ENCODE measurements around the gene PALLD. TPM values are rescaled to one million over a fixed set of nuclear protein-coding genes. Genes with fewer than 3 reads are reported as not detected.

Gene PALLD
- total RNA-seq, 1 experiment from 2014 or later = 95.9 TPM

DNA sequence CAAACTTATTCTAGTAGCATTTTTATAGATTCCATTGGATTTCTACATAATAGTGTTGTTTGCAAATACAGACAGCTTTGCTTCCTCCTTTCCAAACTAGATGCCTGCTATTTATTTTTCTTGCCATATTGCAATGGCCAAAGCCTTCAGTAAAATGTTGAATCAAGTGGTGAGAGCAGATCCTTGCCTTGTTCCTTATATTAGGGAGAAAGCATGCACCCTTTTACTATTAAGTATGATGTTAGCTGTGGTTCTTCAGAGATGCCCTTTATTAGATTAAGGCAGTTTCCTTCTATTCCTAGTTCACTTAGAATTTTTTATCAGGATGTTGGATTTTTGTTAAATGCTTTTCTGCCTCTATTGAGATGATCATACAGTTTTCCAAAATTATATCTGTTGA is 279.5 kb downstream of the PALLD start:
- in situ Hi-C loops (cut with HindIII; ENCODE audit: low pct_unique_long_range_greater_than_20kb, low sequenced_read_pairs) = no loop called here
- no peak for DNase-seq (ENCODE audit: low read depth)

DNA sequence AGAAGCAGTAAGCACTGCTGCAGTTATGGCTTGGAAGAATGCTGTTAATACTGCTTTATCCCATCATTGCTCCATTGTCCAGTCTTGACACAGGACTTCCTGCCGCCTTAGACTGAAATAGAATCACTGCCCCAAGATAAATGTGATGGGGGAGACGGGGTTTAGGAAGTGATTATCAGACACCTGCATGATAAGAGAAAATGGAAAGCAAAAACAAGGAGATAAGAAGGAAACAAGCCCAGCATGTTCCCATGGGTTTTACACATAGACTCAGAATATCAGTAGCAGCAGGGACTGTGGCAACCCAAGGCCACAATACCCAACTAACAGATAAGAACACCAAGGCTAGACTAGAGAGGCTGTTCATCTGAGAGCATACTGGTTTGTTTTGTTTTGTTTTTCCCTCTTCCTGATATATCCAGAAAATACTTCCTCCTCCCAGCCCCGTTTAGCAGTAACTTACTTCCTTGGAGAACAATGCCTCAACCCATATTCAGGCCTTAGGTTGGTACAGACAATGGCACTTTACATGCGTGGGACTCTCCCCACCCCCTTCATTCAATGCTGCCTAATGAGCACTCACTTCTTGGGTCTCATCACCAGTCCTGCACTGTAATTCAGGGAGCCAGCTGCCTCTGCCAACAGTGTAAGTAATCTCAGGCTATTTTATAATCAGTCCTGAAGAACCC is 280.6 kb downstream of the PALLD start:
- in situ Hi-C loops (cut with HindIII; ENCODE audit: low pct_unique_long_range_greater_than_20kb, low sequenced_read_pairs) = no loop called here
- DNase-seq (ENCODE audit: low read depth) = no peak

DNA sequence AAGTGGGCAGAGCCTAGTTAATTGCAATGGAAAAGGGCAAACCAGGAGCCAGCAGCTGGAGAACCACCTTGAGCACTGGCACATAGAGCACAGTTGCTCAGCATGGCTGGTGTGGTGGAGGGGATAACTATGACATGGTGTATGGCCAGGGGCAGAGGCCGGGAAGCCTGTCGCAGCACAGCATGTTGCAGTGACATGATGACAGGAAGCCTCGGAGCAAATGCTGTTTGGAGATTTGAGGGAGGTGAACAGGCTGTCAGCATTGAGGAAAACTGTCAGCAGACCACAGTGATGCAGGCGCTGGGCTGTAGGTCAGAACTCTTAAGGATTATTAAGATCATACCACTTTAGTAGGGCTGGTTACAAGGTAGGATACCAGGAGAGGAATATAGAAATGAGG is 284.5 kb downstream of the PALLD start:
- in situ Hi-C loops (cut with HindIII; ENCODE audit: low pct_unique_long_range_greater_than_20kb, low sequenced_read_pairs) = no loop called here

DNA sequence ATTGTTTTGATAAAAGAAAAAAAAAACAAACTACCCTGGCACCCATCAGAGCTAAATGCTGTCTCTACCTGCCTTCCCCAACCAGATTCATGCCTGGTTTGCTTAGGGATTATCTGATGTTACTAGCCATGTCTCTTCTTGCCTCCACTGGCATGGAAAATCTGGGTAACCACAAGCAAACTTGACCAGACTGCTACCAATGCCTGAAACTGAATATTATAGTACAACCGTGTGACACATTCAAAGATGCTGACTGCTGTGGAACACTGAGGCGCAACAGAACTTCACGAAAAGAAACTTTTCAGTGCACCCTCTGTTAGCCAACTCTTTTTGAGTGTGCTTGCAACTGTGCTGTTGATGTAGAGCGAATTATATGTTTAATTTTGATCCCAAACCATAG is 285.1 kb downstream of the PALLD start:
- in situ Hi-C loops (cut with HindIII; ENCODE audit: low pct_unique_long_range_greater_than_20kb, low sequenced_read_pairs) = no loop called here
- no peak for DNase-seq (ENCODE audit: low read depth)

More for the DNA sequence above, 284.5 kb downstream of the PALLD start:
- DNase-seq (ENCODE audit: low read depth) = no peak

DNA sequence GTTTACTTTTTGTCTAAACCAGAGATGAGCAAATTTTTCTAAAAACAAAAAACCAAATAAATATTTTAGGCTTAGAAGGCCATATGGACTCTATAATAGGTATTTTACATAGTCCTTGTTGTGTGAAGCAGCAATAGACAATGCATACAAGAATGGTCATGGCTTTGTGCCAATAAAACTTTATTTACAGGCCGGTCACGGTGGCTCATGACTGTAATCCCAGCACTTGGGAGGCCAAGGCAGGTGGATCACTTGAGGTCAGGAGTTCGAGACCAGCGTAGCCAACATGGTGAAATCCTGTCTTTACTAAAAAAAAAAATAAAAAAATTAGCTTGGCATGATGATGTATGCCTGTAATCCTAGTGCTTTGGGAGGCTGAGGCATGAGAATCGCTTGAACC is 285.6 kb downstream of the PALLD start:
- in situ Hi-C loops (cut with HindIII; ENCODE audit: low pct_unique_long_range_greater_than_20kb, low sequenced_read_pairs) = no loop called here
- DNase-seq (ENCODE audit: low read depth) = no peak

DNA sequence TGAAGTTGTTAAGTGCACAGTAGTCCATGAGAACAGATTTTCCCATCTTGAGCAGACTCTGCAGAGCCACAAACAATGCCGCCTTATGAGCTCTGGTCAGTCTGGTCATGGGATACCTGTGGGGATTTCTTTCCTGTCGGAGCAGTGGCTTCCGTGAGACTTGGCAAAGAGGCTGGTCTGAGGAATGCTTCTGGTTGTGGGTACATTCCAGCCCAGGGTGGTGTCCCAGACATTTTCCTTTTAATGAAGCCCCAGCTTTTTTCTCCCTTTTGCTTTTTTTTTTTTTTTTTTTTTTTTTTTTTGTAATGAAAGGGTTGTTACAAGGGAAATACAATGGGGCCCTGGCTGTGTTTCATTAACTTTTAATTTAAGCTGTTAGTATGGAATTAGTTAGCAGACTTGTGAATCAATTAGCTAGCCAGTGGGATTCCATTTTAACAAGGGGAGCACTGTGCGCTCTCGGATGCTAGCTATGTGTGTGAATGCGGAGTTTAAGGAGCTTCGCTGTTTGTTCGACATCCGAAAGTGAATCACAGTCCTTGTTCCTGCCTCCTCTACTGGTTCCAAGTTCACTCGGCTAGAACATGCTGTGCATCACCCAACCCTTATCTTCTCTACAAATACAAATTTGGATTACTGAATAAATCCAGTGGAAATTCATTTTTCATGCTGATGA is 288.1 kb downstream of the PALLD start:
- in situ Hi-C loops (cut with HindIII; ENCODE audit: low pct_unique_long_range_greater_than_20kb, low sequenced_read_pairs) = no loop called here
- DNase-seq (ENCODE audit: low read depth) = peak; percentile 72

DNA sequence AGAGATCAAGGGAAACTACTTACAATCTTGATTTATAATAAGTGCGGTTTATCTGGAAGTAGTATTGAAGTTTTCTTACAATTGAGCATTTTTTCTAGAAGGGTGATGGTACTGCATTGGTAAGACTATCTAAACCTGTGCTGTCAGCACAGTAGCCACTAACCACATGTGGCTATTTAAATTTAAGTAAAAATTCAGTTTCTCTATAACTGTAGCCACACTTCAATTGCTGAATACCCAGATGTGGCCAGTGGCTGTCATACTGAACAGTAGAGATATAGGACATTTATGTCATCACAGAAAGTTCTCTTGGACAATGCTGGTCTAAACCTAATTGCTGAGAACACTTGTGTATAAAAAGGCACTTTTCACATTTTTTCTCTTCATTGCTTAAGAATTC is 290.5 kb downstream of the PALLD start:
- no peak for DNase-seq (ENCODE audit: low read depth)
- in situ Hi-C loops (cut with HindIII; ENCODE audit: low pct_unique_long_range_greater_than_20kb, low sequenced_read_pairs) = no loop called here

DNA sequence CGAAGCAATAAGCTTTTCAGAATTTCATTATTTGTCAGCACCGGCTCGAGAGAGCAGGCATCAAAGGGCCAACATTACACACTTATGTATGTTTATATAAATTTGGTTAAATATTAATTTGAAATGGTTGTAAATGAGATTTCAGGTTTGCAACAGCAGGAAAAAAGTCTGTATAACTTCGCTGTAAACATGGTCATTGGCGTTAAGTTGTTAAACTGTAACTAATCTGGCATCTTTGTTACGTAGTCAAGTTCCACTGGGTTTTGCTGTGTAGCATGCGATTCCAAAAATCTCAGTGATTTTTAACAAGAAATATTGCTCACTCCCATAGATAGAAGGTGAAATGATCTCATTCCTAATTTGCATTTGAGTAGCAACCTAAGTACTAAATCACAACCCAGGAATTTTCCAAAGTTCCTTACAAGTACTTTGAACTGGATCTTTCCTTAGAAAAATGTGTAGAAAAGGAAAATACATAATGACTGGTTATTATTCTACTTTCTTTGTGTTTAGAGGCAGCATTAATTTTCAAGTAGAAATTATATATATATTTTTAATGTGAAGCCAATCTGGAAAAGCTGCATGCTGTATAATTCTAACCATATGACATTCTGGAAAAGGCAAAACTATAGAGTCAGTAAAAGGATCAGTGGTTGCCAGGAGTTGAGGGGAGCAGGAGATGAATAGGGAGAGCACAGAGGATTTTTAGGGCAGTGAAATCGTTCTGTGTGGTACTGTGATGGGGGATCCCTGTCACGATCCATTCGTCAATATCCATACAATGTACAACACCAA is 291.1 kb downstream of the PALLD start:
- in situ Hi-C loops (cut with HindIII; ENCODE audit: low pct_unique_long_range_greater_than_20kb, low sequenced_read_pairs) = no loop called here
- peak; percentile 88 for DNase-seq (ENCODE audit: low read depth)

DNA sequence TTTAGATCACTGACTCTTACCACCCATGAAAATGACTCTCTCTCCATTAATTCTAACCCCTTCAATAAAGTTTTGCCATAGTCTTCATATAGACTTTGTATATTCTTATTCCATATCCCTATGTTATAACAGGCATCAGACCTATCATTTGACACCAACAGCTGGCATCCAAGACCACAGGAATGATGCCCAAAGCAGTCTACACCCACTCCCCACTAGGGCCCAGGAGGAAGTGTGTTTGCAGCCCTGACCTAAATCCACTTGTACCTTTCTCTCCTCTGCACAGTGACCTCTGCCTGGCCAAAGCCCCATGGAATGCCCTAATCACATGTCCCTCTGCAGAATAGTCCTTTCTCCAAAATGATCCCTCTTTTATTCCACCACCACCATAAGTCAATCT is 294.0 kb downstream of the PALLD start:
- in situ Hi-C loops (cut with HindIII; ENCODE audit: low pct_unique_long_range_greater_than_20kb, low sequenced_read_pairs) = no loop called here

DNA sequence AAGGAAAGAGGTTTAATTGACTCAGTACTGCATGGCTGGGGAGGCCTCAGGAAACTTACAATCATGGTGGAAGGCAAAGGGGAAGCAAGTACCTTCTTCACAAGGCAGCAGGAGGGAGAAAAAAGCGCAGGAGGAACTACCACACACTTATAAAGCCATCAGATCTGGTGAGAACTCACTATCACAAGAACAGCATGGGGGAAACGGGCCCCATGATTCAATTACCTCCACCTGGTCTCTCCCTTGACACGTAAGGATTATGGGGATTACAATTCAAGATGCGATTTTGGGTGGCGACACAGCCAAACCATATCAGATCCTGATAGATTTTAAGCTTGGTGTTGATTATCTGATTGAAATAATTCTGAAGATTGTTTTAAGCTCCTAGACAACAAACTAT is 294.5 kb downstream of the PALLD start:
- DNase-seq (ENCODE audit: low read depth) = no peak
- in situ Hi-C loops (cut with HindIII; ENCODE audit: low pct_unique_long_range_greater_than_20kb, low sequenced_read_pairs) = no loop called here

More for the DNA sequence above, 294.0 kb downstream of the PALLD start:
- DNase-seq (ENCODE audit: low read depth) = no peak

DNA sequence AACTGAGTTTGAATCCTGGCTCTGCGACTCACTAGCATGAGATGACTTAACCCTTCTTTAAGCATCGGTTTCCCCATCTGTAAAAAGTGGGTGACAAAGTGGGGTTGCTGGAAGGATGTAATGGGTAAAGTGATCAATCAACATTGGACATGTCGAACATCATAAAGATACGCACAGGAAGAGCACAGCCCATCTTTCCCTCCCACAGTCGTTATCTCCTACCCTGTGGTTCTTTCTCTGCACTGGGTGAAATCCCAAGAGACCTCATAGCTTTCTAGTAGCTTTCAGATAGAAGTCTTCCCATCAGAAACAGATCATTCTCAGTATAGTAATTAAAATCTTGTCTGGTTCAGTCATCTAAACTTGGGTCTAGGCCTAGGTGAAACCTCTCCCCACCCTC is 296.7 kb downstream of the PALLD start:
- no peak for DNase-seq (ENCODE audit: low read depth)
- in situ Hi-C loops (cut with HindIII; ENCODE audit: low pct_unique_long_range_greater_than_20kb, low sequenced_read_pairs) = no loop called here

DNA sequence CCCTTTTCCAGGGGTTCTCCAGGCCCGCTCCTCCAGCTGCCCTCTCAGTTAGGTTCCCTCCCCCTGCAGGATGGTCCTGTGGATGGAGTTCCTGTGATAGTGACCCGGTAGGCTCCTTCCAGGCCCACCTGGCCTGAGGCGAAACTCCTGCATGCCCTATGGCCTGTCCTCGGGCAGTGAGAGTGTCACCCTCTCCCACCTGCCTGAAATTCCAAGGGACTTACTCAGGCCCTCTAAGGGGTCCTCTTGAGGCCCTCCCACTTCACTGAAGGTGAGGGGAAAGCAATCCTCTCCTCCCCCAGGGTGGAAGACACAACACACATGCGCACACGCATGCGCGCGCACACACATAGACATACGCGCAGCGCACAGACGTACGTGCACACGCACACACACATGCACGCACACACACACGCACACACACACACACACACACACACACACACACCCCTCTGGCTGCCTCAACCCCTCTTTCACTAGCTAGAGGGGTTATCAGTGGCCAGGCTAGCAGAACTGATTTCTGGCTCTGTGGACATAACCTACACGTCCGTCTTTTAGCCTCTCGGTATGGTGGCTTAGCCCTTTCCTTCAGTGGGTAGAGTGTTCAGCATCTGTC is 297.3 kb downstream of the PALLD start:
- no peak for DNase-seq (ENCODE audit: low read depth)
- in situ Hi-C loops (cut with HindIII; ENCODE audit: low pct_unique_long_range_greater_than_20kb, low sequenced_read_pairs) = no loop called here

DNA sequence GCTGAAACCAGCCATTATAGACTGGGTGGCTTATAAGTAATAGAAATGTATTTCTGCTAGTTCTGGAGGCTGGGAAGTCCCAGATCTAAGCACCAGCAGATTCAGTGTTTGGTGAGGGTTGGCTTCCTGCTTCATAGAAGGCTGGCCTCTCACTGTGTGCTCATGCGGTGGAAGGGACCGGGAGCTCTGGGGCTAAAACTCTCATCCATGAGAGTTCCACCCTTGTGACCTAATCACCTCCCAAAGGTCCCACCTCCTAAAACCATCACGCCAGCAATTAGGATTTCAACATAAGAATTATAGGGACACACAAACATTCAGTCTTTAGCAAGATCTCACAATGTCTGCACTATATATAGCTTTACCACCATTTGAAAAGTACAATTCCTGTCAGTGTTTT is 298.0 kb downstream of the PALLD start:
- in situ Hi-C loops (cut with HindIII; ENCODE audit: low pct_unique_long_range_greater_than_20kb, low sequenced_read_pairs) = no loop called here
- DNase-seq (ENCODE audit: low read depth) = no peak

DNA sequence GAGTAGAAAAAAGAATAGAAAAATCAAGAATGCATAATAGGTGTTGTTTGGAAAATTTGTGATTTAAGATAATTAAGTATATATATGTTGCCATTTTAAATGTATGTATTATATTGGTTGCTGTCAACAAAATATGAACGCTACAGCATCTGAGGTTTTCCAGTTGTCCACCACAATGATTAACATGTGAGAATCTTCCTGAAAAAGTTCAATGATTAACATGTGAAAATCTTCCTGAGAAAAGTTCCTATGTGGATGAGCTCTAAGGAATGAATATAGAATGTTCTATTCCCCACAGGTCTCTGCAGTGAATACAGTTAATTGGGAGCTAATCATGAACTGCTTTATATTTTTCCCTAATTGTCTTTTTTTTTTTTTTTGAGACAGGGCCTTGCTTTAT is 298.5 kb downstream of the PALLD start:
- in situ Hi-C loops (cut with HindIII; ENCODE audit: low pct_unique_long_range_greater_than_20kb, low sequenced_read_pairs) = no loop called here
- DNase-seq (ENCODE audit: low read depth) = no peak

DNA sequence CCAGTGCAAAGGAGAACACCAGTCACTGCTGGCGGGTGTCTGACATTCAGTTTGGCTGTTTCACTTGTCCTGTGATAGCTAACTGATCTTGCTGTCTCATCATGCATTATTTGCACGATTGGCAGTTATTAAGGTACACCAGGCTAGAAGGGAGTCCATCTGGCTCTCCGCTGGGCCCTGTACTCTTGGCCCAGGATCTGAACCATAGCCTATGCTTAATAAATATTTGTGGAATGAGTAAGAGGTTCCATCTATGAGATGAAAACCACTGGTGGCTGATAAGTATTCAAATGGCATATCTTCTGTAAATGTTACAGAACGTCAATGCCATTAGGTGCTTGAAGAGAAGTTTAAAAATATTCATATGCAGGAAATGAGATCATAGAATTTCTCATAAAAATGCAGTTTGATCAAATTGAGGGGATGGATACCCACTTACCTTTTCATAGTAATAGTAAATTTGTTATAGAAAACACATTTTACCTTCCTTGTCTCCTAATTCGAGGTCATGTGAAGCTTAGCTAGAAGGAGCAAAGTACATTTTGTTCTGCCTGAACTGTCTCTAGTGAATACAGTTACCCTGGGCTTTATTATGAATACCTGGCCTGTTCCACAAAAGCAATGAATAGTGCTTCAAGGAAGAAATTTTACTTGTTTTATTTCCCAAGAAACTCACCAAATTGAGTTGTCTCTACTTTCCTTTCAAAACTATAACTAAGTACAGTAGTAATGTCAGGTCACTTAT is 299.7 kb downstream of the PALLD start:
- DNase-seq (ENCODE audit: low read depth) = peak; percentile 94
- in situ Hi-C loops (cut with HindIII; ENCODE audit: low pct_unique_long_range_greater_than_20kb, low sequenced_read_pairs) = no loop called here

DNA sequence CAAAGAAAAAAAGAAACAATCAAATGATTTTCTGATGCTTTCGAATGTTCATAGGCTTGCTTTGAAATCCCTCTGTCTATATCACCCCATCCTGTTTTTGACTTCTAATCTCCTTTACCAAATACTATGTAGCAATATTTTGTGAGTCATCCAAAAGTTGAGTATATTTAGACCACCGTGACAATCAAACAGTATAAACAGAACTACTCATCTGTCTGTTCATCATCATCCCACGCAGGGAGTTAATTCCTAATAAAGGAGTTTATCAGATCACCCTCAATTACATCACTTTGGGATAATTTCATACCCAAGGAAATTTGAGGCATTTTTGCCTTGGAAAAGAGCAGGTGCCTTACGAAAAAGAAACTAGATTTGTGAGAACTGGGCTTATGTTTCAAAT is 300.3 kb downstream of the PALLD start:
- in situ Hi-C loops (cut with HindIII; ENCODE audit: low pct_unique_long_range_greater_than_20kb, low sequenced_read_pairs) = no loop called here

DNA sequence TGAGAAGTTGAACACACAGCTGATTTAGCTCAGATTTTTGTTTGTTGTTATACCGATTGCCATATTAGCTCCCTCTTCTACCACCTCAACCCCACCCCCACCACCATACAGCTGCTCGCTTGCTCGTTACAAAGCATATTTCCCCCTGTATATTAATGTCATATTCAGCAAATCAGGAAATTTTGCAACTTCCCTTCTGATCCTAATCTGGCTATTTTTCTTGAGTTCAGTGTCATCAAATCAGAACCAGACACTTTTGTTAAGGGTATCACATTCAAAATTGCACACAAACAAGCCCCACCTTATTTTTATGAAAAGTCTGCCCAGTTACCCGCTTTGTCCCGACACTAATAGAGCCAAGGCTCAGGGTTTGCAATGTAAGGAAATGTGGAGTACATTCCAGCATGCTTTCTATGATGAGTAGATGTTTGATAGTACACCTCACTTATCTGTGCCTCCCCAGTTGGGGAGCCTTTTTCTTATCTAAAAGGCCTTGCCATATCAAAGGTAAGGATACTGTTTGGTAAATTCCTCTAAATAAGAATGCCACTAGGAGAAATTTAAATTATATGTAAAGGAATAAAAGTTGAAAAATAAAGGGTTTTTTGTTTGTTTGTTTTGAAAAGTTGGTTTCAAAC is 301.0 kb downstream of the PALLD start:
- DNase-seq (ENCODE audit: low read depth) = no peak
- in situ Hi-C loops (cut with HindIII; ENCODE audit: low pct_unique_long_range_greater_than_20kb, low sequenced_read_pairs) = no loop called here

More for the DNA sequence above, 300.3 kb downstream of the PALLD start:
- peak; percentile 74 for DNase-seq (ENCODE audit: low read depth)

DNA sequence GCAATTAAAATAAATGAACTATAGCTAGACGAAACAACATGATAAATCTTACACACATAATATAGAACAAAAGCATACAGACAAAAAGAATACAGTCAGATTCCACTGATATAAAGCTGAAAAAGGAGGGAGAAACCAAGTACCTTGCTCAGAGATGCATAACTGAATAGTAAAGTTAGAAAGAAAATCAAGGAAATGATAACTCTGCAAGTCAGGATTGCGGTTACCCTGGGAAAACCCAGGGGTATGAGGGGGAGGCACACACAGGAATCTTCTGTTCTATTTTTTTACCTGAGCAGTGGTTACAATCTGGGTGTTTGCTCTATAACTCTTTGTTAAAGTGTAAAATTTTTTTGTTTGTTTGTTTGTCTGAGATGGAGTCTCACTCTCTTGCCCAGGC is 304.1 kb downstream of the PALLD start:
- no peak for DNase-seq (ENCODE audit: low read depth)
- in situ Hi-C loops (cut with HindIII; ENCODE audit: low pct_unique_long_range_greater_than_20kb, low sequenced_read_pairs) = no loop called here
